GM18511 (cell line): ENCODE measurements around the gene LRMDA.
A peak's percentile ranks its signal among the peaks of the same experiment; 100 is the strongest.

Experiments
- ATAC-seq: cut with Tn5 transposase; IDR thresholded peaks from one replicate; pipeline ENCODE4 v1.9.1; 2021; ENCODE audit warnings: mild to moderate bottlenecking, moderate library complexity; ENCODE audit not compliant: unreplicated experiment

LRMDA gene

GRCh38 chr10:75568450-75569130 is 137.2 kb downstream of the LRMDA start:
- ATAC-seq: peak; percentile 59

DNA sequence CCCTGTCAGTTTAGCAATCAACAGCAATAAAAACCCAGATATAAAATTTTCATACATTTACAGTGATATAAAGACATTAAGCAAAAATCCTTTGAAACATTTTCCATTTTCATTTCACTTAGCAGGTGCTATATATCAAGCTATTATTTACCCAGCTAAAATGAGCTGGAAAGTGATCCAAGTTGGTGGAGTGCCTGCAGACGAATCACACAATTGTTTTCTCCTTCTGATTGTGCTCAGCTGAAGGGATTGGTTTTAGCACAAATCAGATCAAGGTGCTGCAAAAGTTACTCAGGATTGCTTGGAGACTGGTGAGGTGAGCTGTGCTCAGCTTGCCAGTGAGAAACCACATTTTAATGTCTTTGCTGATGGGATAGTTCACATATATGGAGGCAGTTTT is 138.1 kb downstream of the LRMDA start:
- no peak for ATAC-seq

DNA sequence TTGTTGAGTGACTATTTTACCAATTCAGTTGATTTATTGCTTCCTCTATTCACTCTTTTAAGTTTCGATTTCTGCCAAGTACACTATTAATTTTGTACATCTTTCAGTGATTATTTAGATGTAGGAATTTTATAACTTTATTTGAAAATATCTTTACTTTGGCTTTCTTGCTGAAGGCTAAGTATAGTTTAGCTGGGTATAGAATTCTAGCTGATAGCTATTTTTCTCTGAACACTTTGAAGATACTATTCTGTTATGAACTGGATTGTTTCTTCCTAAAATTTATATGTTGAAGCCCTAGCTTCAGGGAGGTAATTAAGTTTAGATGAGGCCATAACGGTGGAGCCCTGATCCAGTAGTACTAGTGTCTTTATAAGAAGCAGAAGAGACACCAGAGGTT is 141.1 kb downstream of the LRMDA start:
- no peak for ATAC-seq

DNA sequence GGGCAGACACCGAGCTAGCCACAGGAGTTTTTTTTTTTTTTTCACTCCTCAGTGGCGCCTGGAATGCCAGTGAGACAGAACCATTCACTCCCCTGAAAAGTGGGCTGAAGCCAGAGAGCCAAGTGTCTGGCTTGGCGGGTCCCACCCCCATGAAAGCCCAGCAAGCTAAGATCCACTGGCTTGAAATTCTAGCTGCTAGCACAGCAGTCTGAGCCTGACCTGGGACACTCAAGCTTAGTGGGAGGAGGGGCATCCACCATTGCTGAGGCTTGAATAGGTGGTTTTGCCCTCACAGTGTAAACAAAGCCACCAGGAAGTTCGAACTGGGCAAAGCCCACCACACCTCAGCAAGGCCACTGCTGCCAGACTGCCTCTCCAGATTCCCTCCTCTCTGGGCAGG is 144.5 kb downstream of the LRMDA start:
- no peak for ATAC-seq

- ATAC-seq: no peak
Measured at GRCh38 chr10:75582102-75582501, 150.7 kb downstream of the LRMDA start.

DNA sequence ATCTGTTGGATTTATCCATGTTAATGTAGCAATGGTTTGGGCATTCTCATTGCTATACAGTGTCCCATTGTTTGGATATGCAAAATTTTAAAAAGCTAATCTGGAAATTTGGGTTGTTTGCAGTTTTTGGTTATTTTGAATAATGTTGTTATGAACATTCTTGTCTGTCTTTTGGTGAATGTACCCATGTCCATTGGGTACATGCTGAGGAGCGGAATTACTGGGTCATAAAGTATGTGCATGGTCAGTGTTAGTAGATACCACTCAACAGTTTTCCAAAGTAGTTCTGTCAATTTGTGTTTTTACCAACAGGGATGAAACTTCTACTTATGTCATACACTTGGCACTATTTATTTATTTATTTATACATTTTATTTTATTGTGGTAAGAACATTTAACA is 153.9 kb downstream of the LRMDA start:
- ATAC-seq: no peak

- no peak for ATAC-seq
Measured at GRCh38 chr10:75586814-75587213, 155.4 kb downstream of the LRMDA start.

GRCh38 chr10:75588031-75588430 is 156.6 kb downstream of the LRMDA start:
- ATAC-seq: no peak

GRCh38 chr10:75589895-75590654 is 158.7 kb downstream of the LRMDA start:
- ATAC-seq: no peak

DNA sequence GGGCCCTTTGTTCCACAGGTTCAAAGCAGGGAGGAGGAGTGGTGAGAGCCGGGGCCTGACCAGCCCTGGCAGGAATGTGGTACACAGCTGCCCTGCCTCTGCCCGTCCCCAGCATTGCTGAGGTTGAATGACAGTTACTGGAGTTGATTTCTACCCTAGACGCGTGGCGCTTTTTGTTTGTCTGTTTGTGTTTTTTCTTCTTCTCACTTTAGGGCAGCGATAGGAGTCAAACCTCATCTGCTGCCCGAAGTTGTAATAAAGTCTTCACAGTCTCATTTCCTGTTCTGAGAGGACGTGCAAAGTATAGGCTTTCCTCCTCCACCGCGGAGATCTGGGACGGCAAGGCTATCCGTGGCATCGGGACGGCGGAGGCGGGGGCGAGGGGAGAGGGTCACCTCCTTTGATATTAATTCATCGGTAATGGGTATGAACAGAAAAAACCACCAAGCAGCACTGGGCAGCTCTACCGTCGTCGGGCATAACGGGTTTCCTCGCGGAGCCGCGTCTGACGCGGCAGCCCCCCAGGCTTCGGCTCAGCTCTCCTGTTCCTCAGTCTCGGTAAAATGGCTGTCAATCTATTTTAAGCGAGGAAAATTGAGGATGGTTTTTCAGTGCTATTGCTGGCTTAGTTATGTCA is 160.8 kb downstream of the LRMDA start:
- ATAC-seq: no peak

GRCh38 chr10:75592791-75593643 is 161.6 kb downstream of the LRMDA start:
- ATAC-seq: no peak

- no peak for ATAC-seq
Measured at GRCh38 chr10:75593692-75594556, 162.5 kb downstream of the LRMDA start.

GRCh38 chr10:75596930-75597620 is 165.7 kb downstream of the LRMDA start:
- ATAC-seq: no peak

- no peak for ATAC-seq
Measured at GRCh38 chr10:75597773-75598440, 166.5 kb downstream of the LRMDA start.

DNA sequence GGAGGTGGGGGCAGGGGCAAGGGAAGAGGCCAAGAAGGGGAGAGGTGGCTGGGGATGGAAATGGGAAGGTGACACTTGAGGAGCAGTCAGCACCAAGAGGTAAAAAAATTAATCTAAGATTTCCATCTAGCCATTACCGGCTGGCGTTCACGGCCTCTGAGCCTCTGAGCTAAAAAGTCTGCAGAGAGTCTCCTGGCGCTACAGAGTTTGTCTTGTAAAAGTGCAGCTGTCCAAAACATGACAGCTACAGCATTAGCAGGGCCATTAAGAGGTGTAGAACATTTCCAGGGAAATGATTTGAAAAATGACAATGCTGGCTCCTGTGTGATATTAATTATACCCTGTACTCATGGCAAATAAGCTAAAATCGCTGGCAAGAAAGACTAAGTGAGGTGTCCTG is 167.6 kb downstream of the LRMDA start:
- no peak for ATAC-seq

GRCh38 chr10:75599875-75600648 is 168.6 kb downstream of the LRMDA start:
- ATAC-seq: no peak

DNA sequence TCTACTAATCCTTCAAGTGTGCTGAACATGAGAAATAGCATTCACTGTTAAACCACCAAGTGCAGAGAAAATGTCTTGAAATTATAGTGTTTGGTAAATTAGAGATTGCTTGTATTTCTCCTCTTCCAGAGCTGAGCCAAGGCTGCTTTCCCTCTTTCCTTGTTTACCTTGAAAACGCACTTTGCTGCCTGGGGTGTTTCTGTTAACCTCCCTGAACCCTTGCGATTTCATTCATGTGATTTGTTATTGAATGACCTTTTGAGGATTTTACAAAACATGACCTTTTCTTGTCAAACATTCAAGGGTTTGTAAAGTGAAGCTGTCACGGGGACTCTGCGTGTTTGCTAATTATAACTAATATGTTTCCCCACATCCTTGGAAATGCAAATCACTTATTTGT is 169.4 kb downstream of the LRMDA start:
- no peak for ATAC-seq

GRCh38 chr10:75602341-75602740 is 170.9 kb downstream of the LRMDA start:
- no peak for ATAC-seq
